ENCODE measurements around the gene STK32A.
A peak's percentile ranks its signal among the peaks of the same experiment; 100 is the strongest.

Gene STK32A

DNA sequence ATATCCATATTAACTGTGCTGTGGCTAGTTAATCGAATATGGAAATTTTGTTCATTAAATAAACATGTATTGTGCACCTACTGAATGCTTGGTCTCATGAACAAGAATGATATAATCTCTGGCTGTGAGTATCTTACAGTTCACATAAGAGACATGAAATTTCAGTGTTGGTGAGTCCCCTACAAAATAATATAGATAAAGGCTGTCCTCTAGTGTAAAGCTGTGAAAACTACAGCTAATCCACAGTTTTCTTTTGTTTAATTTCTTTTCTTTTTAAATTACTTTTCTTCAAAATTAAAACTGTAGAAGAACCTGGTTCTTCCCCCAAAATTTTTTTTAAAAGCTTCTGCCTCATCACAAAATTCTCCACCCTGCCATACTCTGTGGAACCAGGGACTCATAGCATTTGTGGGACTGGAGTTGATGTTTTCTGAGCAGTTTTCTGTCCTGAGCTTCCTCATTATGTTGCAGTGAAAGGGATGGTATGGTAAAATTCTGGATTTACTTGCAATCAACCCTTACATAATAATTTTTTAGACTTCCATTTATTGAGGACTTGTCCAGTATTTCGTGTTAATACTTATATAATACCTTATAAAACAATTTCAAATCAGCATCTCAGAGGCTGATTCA is 135.0 kb downstream of the STK32A start:
- no peak overlapping the region for H3K4me3 ChIP-seq (ENCODE audit: low read depth, low read length)
- TF ChIP-seq, protein P1, sequence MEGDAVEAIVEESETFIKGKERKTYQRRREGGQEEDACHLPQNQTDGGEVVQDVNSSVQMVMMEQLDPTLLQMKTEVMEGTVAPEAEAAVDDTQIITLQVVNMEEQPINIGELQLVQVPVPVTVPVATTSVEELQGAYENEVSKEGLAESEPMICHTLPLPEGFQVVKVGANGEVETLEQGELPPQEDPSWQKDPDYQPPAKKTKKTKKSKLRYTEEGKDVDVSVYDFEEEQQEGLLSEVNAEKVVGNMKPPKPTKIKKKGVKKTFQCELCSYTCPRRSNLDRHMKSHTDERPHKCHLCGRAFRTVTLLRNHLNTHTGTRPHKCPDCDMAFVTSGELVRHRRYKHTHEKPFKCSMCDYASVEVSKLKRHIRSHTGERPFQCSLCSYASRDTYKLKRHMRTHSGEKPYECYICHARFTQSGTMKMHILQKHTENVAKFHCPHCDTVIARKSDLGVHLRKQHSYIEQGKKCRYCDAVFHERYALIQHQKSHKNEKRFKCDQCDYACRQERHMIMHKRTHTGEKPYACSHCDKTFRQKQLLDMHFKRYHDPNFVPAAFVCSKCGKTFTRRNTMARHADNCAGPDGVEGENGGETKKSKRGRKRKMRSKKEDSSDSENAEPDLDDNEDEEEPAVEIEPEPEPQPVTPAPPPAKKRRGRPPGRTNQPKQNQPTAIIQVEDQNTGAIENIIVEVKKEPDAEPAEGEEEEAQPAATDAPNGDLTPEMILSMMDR (IDR thresholded peaks at IDR 0.05; ENCODE audit: insufficient read depth, low read depth, low read length, missing control alignments), result peak; percentile 9
- DNase-seq (ENCODE audit: low read depth), result no peak

DNA sequence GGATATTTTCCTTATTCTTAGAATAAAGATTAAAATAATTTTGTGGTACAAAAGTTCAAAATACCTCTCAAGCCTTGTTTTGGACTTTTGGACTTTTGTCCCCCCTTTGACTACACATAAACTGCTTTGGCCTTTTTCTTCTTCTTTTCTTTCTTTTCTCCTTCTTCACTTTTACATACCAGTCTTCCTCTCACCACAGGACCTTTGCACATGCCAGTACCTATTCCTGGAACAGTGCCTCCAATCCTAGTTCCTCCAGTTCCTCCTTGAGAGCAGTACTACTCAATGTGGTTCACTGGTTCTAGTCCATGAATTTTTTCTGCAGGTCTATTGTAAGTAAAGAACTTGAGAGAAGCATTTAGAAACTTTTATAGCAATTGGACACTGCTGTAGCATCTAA is 136.5 kb downstream of the STK32A start:
- TF ChIP-seq, protein P1 (IDR thresholded peaks at IDR 0.05; ENCODE audit: insufficient read depth, low read depth, low read length, missing control alignments), result no peak
- no peak for DNase-seq (ENCODE audit: low read depth)

DNA sequence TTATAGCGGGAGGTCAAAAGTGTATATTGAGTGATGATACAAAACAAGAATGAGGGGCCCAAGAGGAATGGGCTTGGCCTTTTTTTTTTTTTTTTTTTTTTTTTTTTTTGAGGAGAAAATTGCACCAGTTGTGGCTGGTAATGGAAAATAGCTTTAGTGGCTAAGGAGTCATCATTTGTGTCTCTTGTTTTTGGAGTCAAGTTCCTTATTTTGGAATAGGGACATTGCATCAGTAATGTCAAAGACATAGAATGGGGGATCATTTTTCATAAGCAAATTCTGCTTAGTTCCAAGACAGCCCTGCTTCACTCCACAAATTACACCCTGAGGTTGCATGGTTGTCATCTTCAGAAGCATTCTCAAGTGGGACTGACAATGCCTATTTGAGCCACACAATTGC is 137.4 kb downstream of the STK32A start:
- DNase-seq (ENCODE audit: low read depth), result no peak
- TF ChIP-seq, protein P1 (IDR thresholded peaks at IDR 0.05; ENCODE audit: insufficient read depth, low read depth, low read length, missing control alignments), result no peak
- no peak overlapping the region for H3K4me3 ChIP-seq (ENCODE audit: low read depth, low read length)

More for the DNA sequence above, 136.5 kb downstream of the STK32A start:
- no peak overlapping the region for H3K4me3 ChIP-seq (ENCODE audit: low read depth, low read length)

DNA sequence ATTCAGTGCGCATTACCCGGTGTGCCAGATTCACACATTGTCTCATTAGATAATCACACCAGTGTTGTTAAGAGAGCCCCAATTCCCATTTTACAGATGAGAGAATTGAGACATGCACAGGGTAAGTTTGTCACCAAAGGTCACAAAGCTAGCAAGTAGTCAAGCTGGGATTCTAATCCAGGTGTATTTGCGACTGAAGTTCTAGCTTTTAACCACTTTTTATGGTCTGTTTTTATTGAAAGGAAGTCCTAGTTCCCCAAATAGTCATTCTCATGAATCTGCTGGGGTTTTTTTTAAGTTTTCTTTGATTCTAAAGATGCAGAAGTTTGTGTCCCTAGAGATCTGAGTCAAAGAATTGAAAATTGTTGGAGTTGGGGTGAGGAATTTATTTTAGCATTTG is 138.5 kb downstream of the STK32A start:
- TF ChIP-seq, protein P1 (IDR thresholded peaks at IDR 0.05; ENCODE audit: insufficient read depth, low read depth, low read length, missing control alignments), result no peak
- no peak overlapping the region for H3K4me3 ChIP-seq (ENCODE audit: low read depth, low read length)
- DNase-seq (ENCODE audit: low read depth), result no peak

DNA sequence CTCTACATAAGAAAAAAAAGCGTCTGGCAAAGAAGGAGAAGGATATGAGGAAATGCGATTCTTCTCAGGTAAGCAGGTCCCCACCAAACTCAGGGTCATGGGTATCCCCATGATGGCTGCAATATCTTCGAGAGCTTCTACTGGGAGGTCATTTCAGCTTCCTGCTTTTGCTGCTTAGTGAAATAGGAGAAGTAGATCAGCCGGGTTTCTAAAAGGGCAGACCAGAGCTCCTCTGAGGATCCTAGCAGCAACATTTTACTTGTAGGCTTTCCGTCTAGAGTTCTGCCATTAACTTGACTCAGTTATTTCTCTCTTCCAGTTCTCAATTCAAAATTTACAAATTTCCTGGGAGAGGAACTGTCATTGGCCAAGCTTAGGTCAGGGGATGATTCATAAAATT is 140.3 kb downstream of the STK32A start:
- TF ChIP-seq, protein P1 (IDR thresholded peaks at IDR 0.05; ENCODE audit: insufficient read depth, low read depth, low read length, missing control alignments), result no peak
- no peak overlapping the region for H3K4me3 ChIP-seq (ENCODE audit: low read depth, low read length)
- DNase-seq (ENCODE audit: low read depth), result no peak

DNA sequence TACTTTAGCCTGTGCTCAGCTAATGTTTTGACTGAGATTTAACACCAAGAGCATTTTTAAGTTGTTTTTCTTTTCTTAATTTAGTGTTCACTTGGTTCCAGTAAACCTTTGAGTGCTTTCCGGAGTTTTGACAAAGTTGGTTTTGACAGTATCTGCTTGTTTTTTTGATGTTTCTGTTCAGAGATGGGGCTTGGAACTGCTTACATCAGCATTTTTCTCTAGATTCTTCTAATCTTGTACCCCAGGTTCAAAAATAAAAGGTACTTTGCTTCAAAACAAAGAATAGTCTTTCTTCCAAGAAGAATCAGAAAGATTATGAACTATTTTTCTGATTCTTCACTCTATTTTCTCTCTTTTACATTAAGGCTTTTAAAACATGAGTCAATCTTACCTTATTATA is 142.9 kb downstream of the STK32A start:
- TF ChIP-seq, protein P1 (IDR thresholded peaks at IDR 0.05; ENCODE audit: insufficient read depth, low read depth, low read length, missing control alignments), result no peak
- no peak overlapping the region for H3K4me3 ChIP-seq (ENCODE audit: low read depth, low read length)
- DNase-seq (ENCODE audit: low read depth), result no peak

DNA sequence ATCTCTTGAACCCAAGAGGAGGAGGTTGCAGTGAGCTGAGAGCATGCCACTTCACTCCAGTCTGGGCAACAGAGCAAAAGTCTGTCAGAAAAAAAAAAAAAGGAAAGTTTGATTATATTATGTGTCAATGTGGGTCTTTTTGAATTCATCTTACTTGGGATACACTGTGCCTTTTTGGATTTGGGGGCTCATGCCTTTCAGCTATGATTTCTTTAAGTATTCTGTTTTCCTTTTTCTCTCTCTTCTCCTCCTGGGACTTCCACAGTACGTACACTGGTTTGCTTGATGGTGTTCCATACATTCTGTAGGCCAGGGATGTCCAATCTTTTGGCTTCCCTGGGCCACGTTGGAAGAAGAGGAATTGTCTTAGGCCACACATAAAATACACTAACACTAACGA is 146.7 kb downstream of the STK32A start:
- no peak for DNase-seq (ENCODE audit: low read depth)
- TF ChIP-seq, protein P1 (IDR thresholded peaks at IDR 0.05; ENCODE audit: insufficient read depth, low read depth, low read length, missing control alignments), result no peak
- H3K4me3 ChIP-seq (ENCODE audit: low read depth, low read length), result no peak overlapping the region
